ENCODE measurements around the gene GPR45.

GPR45 gene

GRCh38 chr2:105256431-105257047, 15.0 kb downstream of the GPR45 start:
- Histone ChIP-seq H3K27ac (ENCODE audit: low read length) (no peak overlapping the region), H3K36me3 (ENCODE audit: control insufficient read depth, low read depth, low read length) (no peaks in the 10 kb centered on the region), H3K9ac (ENCODE audit: low read length) (no peak overlapping the region), H3K9me3 (ENCODE audit: control insufficient read depth, low read depth, low read length) (no peaks in the 10 kb centered on the region), H3K4me3 (ENCODE audit: low read length) (no peak overlapping the region), H3K4me1 (ENCODE audit: control insufficient read depth, low read depth, low read length) (no peaks in the 10 kb centered on the region), H3K27me3 (ENCODE audit: control insufficient read depth, insufficient read depth, low read length) (no peaks in the 10 kb centered on the region)

GRCh38 chr2:105257981-105258380, 16.4 kb downstream of the GPR45 start:
- Histone ChIP-seq H3K27ac (ENCODE audit: low read length) (no peak overlapping the region), H3K9ac (ENCODE audit: low read length) (no peak overlapping the region), H3K4me3 (ENCODE audit: low read length) (no peak overlapping the region), H3K4me1 (ENCODE audit: control insufficient read depth, low read depth, low read length) (no peaks in the 10 kb centered on the region), H3K9me3 (ENCODE audit: control insufficient read depth, low read depth, low read length) (no peaks in the 10 kb centered on the region), H3K36me3 (ENCODE audit: control insufficient read depth, low read depth, low read length) (no peaks in the 10 kb centered on the region), H3K27me3 (ENCODE audit: control insufficient read depth, insufficient read depth, low read length) (no peaks in the 10 kb centered on the region)

GRCh38 chr2:105258835-105259350, 17.4 kb downstream of the GPR45 start:
- no peak overlapping the region for H3K27ac ChIP-seq (ENCODE audit: low read length)
- no peak overlapping the region for H3K4me3 ChIP-seq (ENCODE audit: low read length)
- H3K4me1 ChIP-seq (ENCODE audit: control insufficient read depth, low read depth, low read length), result no peaks in the 10 kb centered on the region
- no peak overlapping the region for H3K9ac ChIP-seq (ENCODE audit: low read length)
- H3K27me3 ChIP-seq (ENCODE audit: control insufficient read depth, insufficient read depth, low read length), result no peaks in the 10 kb centered on the region
- no peaks in the 10 kb centered on the region for H3K9me3 ChIP-seq (ENCODE audit: control insufficient read depth, low read depth, low read length)
- H3K36me3 ChIP-seq (ENCODE audit: control insufficient read depth, low read depth, low read length), result no peaks in the 10 kb centered on the region

GRCh38 chr2:105261061-105261460, 19.5 kb downstream of the GPR45 start:
- H3K36me3 ChIP-seq (ENCODE audit: control insufficient read depth, low read depth, low read length), result peaks cover 4% of the 10 kb centered on the region
- no peak overlapping the region for H3K27ac ChIP-seq (ENCODE audit: low read length)
- H3K27me3 ChIP-seq (ENCODE audit: control insufficient read depth, insufficient read depth, low read length), result no peaks in the 10 kb centered on the region
- no peaks in the 10 kb centered on the region for H3K9me3 ChIP-seq (ENCODE audit: control insufficient read depth, low read depth, low read length)
- no peak overlapping the region for H3K4me3 ChIP-seq (ENCODE audit: low read length)
- H3K9ac ChIP-seq (ENCODE audit: low read length), result no peak overlapping the region
- no peaks in the 10 kb centered on the region for H3K4me1 ChIP-seq (ENCODE audit: control insufficient read depth, low read depth, low read length)

GRCh38 chr2:105262651-105263091, 21.1 kb downstream of the GPR45 start:
- H3K27me3 ChIP-seq (ENCODE audit: control insufficient read depth, insufficient read depth, low read length), result no peaks in the 10 kb centered on the region
- no peak overlapping the region for H3K9ac ChIP-seq (ENCODE audit: low read length)
- H3K4me3 ChIP-seq (ENCODE audit: low read length), result no peak overlapping the region
- no peaks in the 10 kb centered on the region for H3K9me3 ChIP-seq (ENCODE audit: control insufficient read depth, low read depth, low read length)
- no peak overlapping the region for H3K27ac ChIP-seq (ENCODE audit: low read length)
- no peaks in the 10 kb centered on the region for H3K4me1 ChIP-seq (ENCODE audit: control insufficient read depth, low read depth, low read length)
- H3K36me3 ChIP-seq (ENCODE audit: control insufficient read depth, low read depth, low read length), result peaks cover 15% of the 10 kb centered on the region

GRCh38 chr2:105269426-105269825, 27.9 kb downstream of the GPR45 start:
- Histone ChIP-seq H3K9ac (ENCODE audit: low read length) (no peak overlapping the region), H3K9me3 (ENCODE audit: control insufficient read depth, low read depth, low read length) (no peaks in the 10 kb centered on the region), H3K4me1 (ENCODE audit: control insufficient read depth, low read depth, low read length) (no peaks in the 10 kb centered on the region), H3K27ac (ENCODE audit: low read length) (no peak overlapping the region), H3K36me3 (ENCODE audit: control insufficient read depth, low read depth, low read length) (peaks cover 55% of the 10 kb centered on the region), H3K27me3 (ENCODE audit: control insufficient read depth, insufficient read depth, low read length) (no peaks in the 10 kb centered on the region), H3K4me3 (ENCODE audit: low read length) (no peak overlapping the region)

- Histone ChIP-seq H3K4me3 (ENCODE audit: low read length) (no peak overlapping the region), H3K36me3 (ENCODE audit: control insufficient read depth, low read depth, low read length) (peaks cover 64% of the 10 kb centered on the region), H3K27me3 (ENCODE audit: control insufficient read depth, insufficient read depth, low read length) (no peaks in the 10 kb centered on the region)
These were observed 30.0 kb downstream of the GPR45 start for GRCh38 chr2:105271393-105272045.

GRCh38 chr2:105272176-105272575, 30.6 kb downstream of the GPR45 start:
- Histone ChIP-seq H3K36me3 (ENCODE audit: control insufficient read depth, low read depth, low read length) (peaks cover 62% of the 10 kb centered on the region), H3K9ac (ENCODE audit: low read length) (no peak overlapping the region), H3K4me3 (ENCODE audit: low read length) (no peak overlapping the region), H3K4me1 (ENCODE audit: control insufficient read depth, low read depth, low read length) (no peaks in the 10 kb centered on the region), H3K27ac (ENCODE audit: low read length) (no peak overlapping the region), H3K9me3 (ENCODE audit: control insufficient read depth, low read depth, low read length) (no peaks in the 10 kb centered on the region), H3K27me3 (ENCODE audit: control insufficient read depth, insufficient read depth, low read length) (no peaks in the 10 kb centered on the region)

More at GRCh38 chr2:105271393-105272045, 30.0 kb downstream of the GPR45 start:
- no peaks in the 10 kb centered on the region for H3K9me3 ChIP-seq (ENCODE audit: control insufficient read depth, low read depth, low read length)
- H3K4me1 ChIP-seq (ENCODE audit: control insufficient read depth, low read depth, low read length), result no peaks in the 10 kb centered on the region
- H3K9ac ChIP-seq (ENCODE audit: low read length), result no peak overlapping the region
- H3K27ac ChIP-seq (ENCODE audit: low read length), result no peak overlapping the region

- H3K36me3 ChIP-seq (ENCODE audit: control insufficient read depth, low read depth, low read length), result peaks cover 51% of the 10 kb centered on the region
- no peak overlapping the region for H3K9ac ChIP-seq (ENCODE audit: low read length)
- no peaks in the 10 kb centered on the region for H3K4me1 ChIP-seq (ENCODE audit: control insufficient read depth, low read depth, low read length)
- H3K27me3 ChIP-seq (ENCODE audit: control insufficient read depth, insufficient read depth, low read length), result no peaks in the 10 kb centered on the region
- no peak overlapping the region for H3K27ac ChIP-seq (ENCODE audit: low read length)
- no peaks in the 10 kb centered on the region for H3K9me3 ChIP-seq (ENCODE audit: control insufficient read depth, low read depth, low read length)
- H3K4me3 ChIP-seq (ENCODE audit: low read length), result no peak overlapping the region
These were observed 32.5 kb downstream of the GPR45 start for GRCh38 chr2:105274046-105274445.

- Histone ChIP-seq H3K4me3 (ENCODE audit: low read length) (no peak overlapping the region), H3K4me1 (ENCODE audit: control insufficient read depth, low read depth, low read length) (no peaks in the 10 kb centered on the region), H3K27me3 (ENCODE audit: control insufficient read depth, insufficient read depth, low read length) (no peaks in the 10 kb centered on the region), H3K9me3 (ENCODE audit: control insufficient read depth, low read depth, low read length) (no peaks in the 10 kb centered on the region), H3K36me3 (ENCODE audit: control insufficient read depth, low read depth, low read length) (peaks cover 38% of the 10 kb centered on the region), H3K9ac (ENCODE audit: low read length) (no peak overlapping the region), H3K27ac (ENCODE audit: low read length) (no peak overlapping the region)
These were observed 37.1 kb downstream of the GPR45 start for GRCh38 chr2:105278654-105279053.

- H3K9me3 ChIP-seq (ENCODE audit: control insufficient read depth, low read depth, low read length), result no peaks in the 10 kb centered on the region
- H3K36me3 ChIP-seq (ENCODE audit: control insufficient read depth, low read depth, low read length), result peaks cover 38% of the 10 kb centered on the region
- H3K27me3 ChIP-seq (ENCODE audit: control insufficient read depth, insufficient read depth, low read length), result no peaks in the 10 kb centered on the region
- no peak overlapping the region for H3K9ac ChIP-seq (ENCODE audit: low read length)
- H3K4me3 ChIP-seq (ENCODE audit: low read length), result no peak overlapping the region
- no peak overlapping the region for H3K27ac ChIP-seq (ENCODE audit: low read length)
- H3K4me1 ChIP-seq (ENCODE audit: control insufficient read depth, low read depth, low read length), result no peaks in the 10 kb centered on the region
These were observed 37.6 kb downstream of the GPR45 start for GRCh38 chr2:105279126-105279525.

- no peaks in the 10 kb centered on the region for H3K9me3 ChIP-seq (ENCODE audit: control insufficient read depth, low read depth, low read length)
- no peak overlapping the region for H3K4me3 ChIP-seq (ENCODE audit: low read length)
- no peaks in the 10 kb centered on the region for H3K4me1 ChIP-seq (ENCODE audit: control insufficient read depth, low read depth, low read length)
- no peaks in the 10 kb centered on the region for H3K27me3 ChIP-seq (ENCODE audit: control insufficient read depth, insufficient read depth, low read length)
- no peak overlapping the region for H3K9ac ChIP-seq (ENCODE audit: low read length)
- no peak overlapping the region for H3K27ac ChIP-seq (ENCODE audit: low read length)
- H3K36me3 ChIP-seq (ENCODE audit: control insufficient read depth, low read depth, low read length), result peaks cover 33% of the 10 kb centered on the region
These were observed 38.7 kb downstream of the GPR45 start for GRCh38 chr2:105280281-105280680.

All from iPS-18a (cell line).